K562 (cell line): ENCODE data around the gene PRSS22. TPM values are rescaled to one million over a fixed set of nuclear protein-coding genes. Genes with fewer than 3 reads are reported as not detected.
A peak's percentile ranks its signal among the peaks of the same experiment; 100 is the strongest.

ENCODE experiments used
- COPS2 ChIP-seq: fragments of 450-650 bp; conservative IDR thresholded peaks from 2 replicates; pipeline ENCODE4 v1.6.1; 2016; ENCODE audit warnings: mild to moderate bottlenecking, moderate library complexity
- ETV1 ChIP-seq: fragments of 450-650 bp; conservative IDR thresholded peaks from 2 replicates; pipeline ENCODE4 v1.6.1; 2016; ENCODE audit warnings: missing genetic modification characterization, control low read depth, low read depth, missing compliant biosample characterization
- FOXA3 ChIP-seq, 2 experiments: fragments of 450-650 bp in 1 of 2; sonication (generic) in 1 of 2; formaldehyde crosslinking; IDR thresholded peaks in 1 of 2; conservative IDR thresholded peaks in 1 of 2; 2 replicates each; pipeline versions ENCODE4 v1.4.0 to v1.8.0; 2020 to 2022; ENCODE audit warnings: mild to moderate bottlenecking in 2 of 2, missing genetic modification reagents in 1 of 2
- IRF1 ChIP-seq: sonication (generic); formaldehyde crosslinking; IDR thresholded peaks from 2 replicates; pipeline ENCODE4 v1.8.0; 2022; ENCODE audit warnings: missing genetic modification reagents, mild to moderate bottlenecking, borderline replicate concordance
- NFE2L1 ChIP-seq: fragments of 450-650 bp; IDR thresholded peaks from 2 replicates; pipeline ENCODE4 v1.6.1; 2016; ENCODE audit warnings: missing genetic modification characterization, low read depth, mild to moderate bottlenecking, missing compliant biosample characterization, moderate library complexity, borderline replicate concordance
- SAFB ChIP-seq: fragments of 200-400 bp; formaldehyde crosslinking; IDR thresholded peaks from 2 replicates; pipeline ENCODE4 v1.6.1; 2017; ENCODE audit warnings: low read depth, low read length, borderline replicate concordance
- SAP30 ChIP-seq: fragments of 200-600 bp; sonication (generic); IDR thresholded peaks from 2 replicates; pipeline ENCODE4 v1.6.1; 2012; ENCODE audit warnings: borderline replicate concordance, low read depth, mild to moderate bottlenecking, moderate library complexity, low read length, control low read depth, inconsistent platforms; ENCODE audit not compliant: insufficient read depth, poor library complexity, severe bottlenecking
- ZBTB12 ChIP-seq: fragments of 250-450 bp; sonication (Bioruptor Pico); IDR thresholded peaks from 2 replicates; pipeline ENCODE4 v1.4.0; 2020
- ZHX1 ChIP-seq: fragments of 150-350 bp; conservative IDR thresholded peaks from 2 replicates; pipeline ENCODE4 v1.6.1; 2014; ENCODE audit warnings: low read length
- ZMIZ1 ChIP-seq, 2 experiments: fragments of 150-350 bp in 1 of 2; IDR thresholded peaks; 2 replicates each; pipeline ENCODE4 v1.6.1; 2012 to 2016; ENCODE audit warnings: low read depth in 2 of 2, low read length in 2 of 2, mild to moderate bottlenecking in 1 of 2, moderate library complexity in 1 of 2
- polyA plus RNA-seq, 8 experiments: library from polyadenylated mRNA; depleted of rRNA in 4 of 8; stranded (reverse) in 5 of 8; unstranded in 3 of 8; fragments of >200 nt; fragmentation: Nextera tagmentation in 2 of 8; fragmentation: Illumina TruSeq in 1 of 8; extraction: Ambion mirVana in 2 of 8; extraction: Trizol in 1 of 8; gene quantifications; 2 replicates each; pipeline versions ENCODE4 v1.2.1 to v1.2.3, GENCODE V29; 2011 to 2014; ENCODE audit warnings: inconsistent platforms in 1 of 8, missing spikeins in 1 of 8
- total RNA-seq, 7 experiments: library from RNA; depleted of rRNA in 6 of 7; stranded (reverse); fragments of >200 nt in 6 of 7; fragmentation: Illumina TruSeq in 2 of 7; extraction: Trizol in 2 of 7; gene quantifications; 2 replicates each; pipeline versions ENCODE4 v1.2.1 to v1.2.3, GENCODE V29; 2011 to 2021; ENCODE audit warnings: low replicate concordance in 1 of 7
- TF ChIP-seq, protein P1 (sequence below): sonication (generic); formaldehyde crosslinking; IDR thresholded peaks from 2 replicates; pipeline ENCODE4 v1.8.1; 2023; ENCODE audit warnings: mild to moderate bottlenecking, missing genetic modification reagents
- TF ChIP-seq, protein P2 (sequence below): sonication (generic); formaldehyde crosslinking; IDR thresholded peaks from 2 replicates; pipeline ENCODE4 v1.8.1; 2022; ENCODE audit warnings: missing genetic modification reagents

The PRSS22 gene
- total and polyA plus RNA-seq, 9 of the 15 experiments (the other 6 are each of a cell fraction or from before 2014, with no cell fraction given) = 0.13 to 0.42 TPM; not detected in 7

GRCh38 chr16:2904100-2904921 lies 46.3 kb upstream of the PRSS22 start (continued):
- TF ChIP-seq ZHX1 (no peak), FOXA3 (CRISPR knock-in tag; conservative IDR thresholded peaks at IDR 0.05 in 1 of 2, IDR thresholded peaks at IDR 0.05 in 1 of 2) (0 out of 4 replicates have a peak, but pooled peaks of 1 of the 2 experiments have one; percentile 10), SAP30 (peak; percentile 52), IRF1 (CRISPR knock-in tag) (no peak), ETV1 (tag) (0 out of 2 replicates have a peak, but pooled peaks have one; percentile 35), SAFB (no peak), ZBTB12 (CRISPR knock-in tag) (no peak), COPS2 (no peak), NFE2L1 (no peak), ZMIZ1 (IDR thresholded peaks at IDR 0.05; ENCODE audit: low read depth in 2 of 2, low read length in 2 of 2) (no peak)
- TF ChIP-seq, protein P1, sequence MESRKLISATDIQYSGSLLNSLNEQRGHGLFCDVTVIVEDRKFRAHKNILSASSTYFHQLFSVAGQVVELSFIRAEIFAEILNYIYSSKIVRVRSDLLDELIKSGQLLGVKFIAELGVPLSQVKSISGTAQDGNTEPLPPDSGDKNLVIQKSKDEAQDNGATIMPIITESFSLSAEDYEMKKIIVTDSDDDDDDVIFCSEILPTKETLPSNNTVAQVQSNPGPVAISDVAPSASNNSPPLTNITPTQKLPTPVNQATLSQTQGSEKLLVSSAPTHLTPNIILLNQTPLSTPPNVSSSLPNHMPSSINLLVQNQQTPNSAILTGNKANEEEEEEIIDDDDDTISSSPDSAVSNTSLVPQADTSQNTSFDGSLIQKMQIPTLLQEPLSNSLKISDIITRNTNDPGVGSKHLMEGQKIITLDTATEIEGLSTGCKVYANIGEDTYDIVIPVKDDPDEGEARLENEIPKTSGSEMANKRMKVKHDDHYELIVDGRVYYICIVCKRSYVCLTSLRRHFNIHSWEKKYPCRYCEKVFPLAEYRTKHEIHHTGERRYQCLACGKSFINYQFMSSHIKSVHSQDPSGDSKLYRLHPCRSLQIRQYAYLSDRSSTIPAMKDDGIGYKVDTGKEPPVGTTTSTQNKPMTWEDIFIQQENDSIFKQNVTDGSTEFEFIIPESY (CRISPR knock-in tag) = no peak
- TF ChIP-seq, protein P2, sequence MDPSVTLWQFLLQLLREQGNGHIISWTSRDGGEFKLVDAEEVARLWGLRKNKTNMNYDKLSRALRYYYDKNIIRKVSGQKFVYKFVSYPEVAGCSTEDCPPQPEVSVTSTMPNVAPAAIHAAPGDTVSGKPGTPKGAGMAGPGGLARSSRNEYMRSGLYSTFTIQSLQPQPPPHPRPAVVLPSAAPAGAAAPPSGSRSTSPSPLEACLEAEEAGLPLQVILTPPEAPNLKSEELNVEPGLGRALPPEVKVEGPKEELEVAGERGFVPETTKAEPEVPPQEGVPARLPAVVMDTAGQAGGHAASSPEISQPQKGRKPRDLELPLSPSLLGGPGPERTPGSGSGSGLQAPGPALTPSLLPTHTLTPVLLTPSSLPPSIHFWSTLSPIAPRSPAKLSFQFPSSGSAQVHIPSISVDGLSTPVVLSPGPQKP = no peak
